A549 (cell line): Measurements from ENCODE around the gene SLAMF1. TPM values are rescaled to one million over a fixed set of nuclear protein-coding genes. Genes with fewer than 3 reads are reported as not detected.

ENCODE experiments used
- ATAC-seq, 2 experiments: fragments of 200-7000 bp in 1 of 2; fragments of >200 bp in 1 of 2; cut with Nextera tagmentation in 1 of 2; cut with Tn5 transposase in 1 of 2; 3 replicates each; pipeline versions ENCODE4 v1.8.0 to v1.9.1; 2018 to 2020; ENCODE audit warnings: mild to moderate bottlenecking in 1 of 2, moderate library complexity in 1 of 2
- CTCF ChIA-PET: fragments of 300-600 bp; sonication (Branson Sonifier 250); formaldehyde crosslinking; extraction: SDS; loops from one replicate; lab custom pipeline; 2021; ENCODE audit warnings: antibody characterized with exemption, inconsistent platforms; lab: Yijun Ruan, JAX
- POLR2A ChIA-PET: fragments of 350-600 bp; formaldehyde crosslinking; extraction: SDS; loops from one replicate; lab custom pipeline; 2021; ENCODE audit warnings: antibody characterized with exemption, inconsistent platforms; lab: Yijun Ruan, JAX
- DNase-seq, 2 experiments: peaks; one replicate each; pipeline versions ENCODE4 v3.0.0 to v3.0.0-alpha.2; 2011 to 2016; ENCODE audit warnings: low read depth in 1 of 2, low spot score in 1 of 2
- FAIRE-seq: peaks from 2 replicates; lab custom pipeline; 2011; peaks lifted over from hg19 to GRCh38; lab: Jason Lieb, UNC
- H3K27ac ChIP-seq, 2 experiments: fragments of >200 bp; sonication (Bioruptor Twin); formaldehyde crosslinking; 3 replicates each; pipeline ENCODE4 v1.5.1; 2016 to 2017
- H3K4me1 ChIP-seq: fragments of >200 bp; sonication (Bioruptor Twin); formaldehyde crosslinking; 3 replicates; pipeline ENCODE4 v1.6.1; 2016
- H3K4me2 ChIP-seq: fragments of >200 bp; sonication (Bioruptor Twin); formaldehyde crosslinking; 3 replicates; pipeline ENCODE4 v1.6.1; 2016
- H3K4me3 ChIP-seq: fragments of >200 bp; sonication (Bioruptor Twin); formaldehyde crosslinking; 3 replicates; pipeline ENCODE4 v1.5.1; 2016
- H3K9me3 ChIP-seq: fragments of >200 bp; sonication (Bioruptor Twin); formaldehyde crosslinking; 3 replicates; pipeline ENCODE4 v1.6.1; 2016
- CBX8 ChIP-seq: fragments of 200-600 bp; sonication (generic); IDR thresholded peaks from 2 replicates; pipeline ENCODE4 v1.6.1; 2016
- CEBPB ChIP-seq, 2 experiments: fragments of >200 bp in 1 of 2; sonication (Bioruptor Twin) in 1 of 2; formaldehyde crosslinking in 1 of 2; IDR thresholded peaks; 2 replicates each; pipeline ENCODE4 v1.6.1; 2012 to 2016
- CHD2 ChIP-seq: fragments of 150-350 bp; IDR thresholded peaks from 2 replicates; pipeline ENCODE4 v1.6.1; 2014; ENCODE audit warnings: low read length; ENCODE audit not compliant: partially characterized antibody
- CTCF ChIP-seq: fragments of >200 bp; sonication (Bioruptor Twin); formaldehyde crosslinking; IDR thresholded peaks from 3 replicates; pipeline ENCODE4 v1.5.1; 2016
- EHF ChIP-seq: fragments of 250-450 bp; sonication (Bioruptor Pico); IDR thresholded peaks from 2 replicates; pipeline ENCODE4 v1.5.0; 2020; ENCODE audit warnings: mild to moderate bottlenecking
- HEYL ChIP-seq: fragments of 250-450 bp; sonication (Bioruptor Pico); IDR thresholded peaks from 2 replicates; pipeline ENCODE4 v1.8.0; 2021; ENCODE audit warnings: mild to moderate bottlenecking, moderate library complexity
- JUN ChIP-seq, 2 experiments: fragments of >200 bp; sonication (Bioruptor Twin); formaldehyde crosslinking; IDR thresholded peaks; 2 replicates in 1 of 2; 3 replicates in 1 of 2; pipeline ENCODE4 v1.6.1; 2016 to 2017
- KDM5A ChIP-seq: fragments of 200-600 bp; sonication (generic); IDR thresholded peaks from 2 replicates; pipeline ENCODE4 v1.6.1; 2016; ENCODE audit warnings: antibody characterized with exemption, mild to moderate bottlenecking
- MAFK ChIP-seq: fragments of 450-650 bp; IDR thresholded peaks from 2 replicates; pipeline ENCODE4 v1.6.1; 2014; ENCODE audit not compliant: partially characterized antibody
- MAZ ChIP-seq: fragments of 150-350 bp; IDR thresholded peaks from 2 replicates; pipeline ENCODE4 v1.6.1; 2014; ENCODE audit warnings: antibody characterized with exemption, low read depth, low read length, borderline replicate concordance
- NPAS2 ChIP-seq: fragments of 250-450 bp; sonication (Bioruptor Pico); IDR thresholded peaks from 2 replicates; pipeline ENCODE4 v1.8.0; 2022; ENCODE audit warnings: mild to moderate bottlenecking, moderate library complexity, borderline replicate concordance
- PHF8 ChIP-seq: fragments of 200-600 bp; sonication (generic); IDR thresholded peaks from 2 replicates; pipeline ENCODE4 v1.6.1; 2016; ENCODE audit warnings: low read depth, mild to moderate bottlenecking, antibody characterized with exemption, moderate library complexity, borderline replicate concordance
- RAD21 ChIP-seq, 2 experiments: fragments of >200 bp in 1 of 2; sonication (Bioruptor Twin) in 1 of 2; formaldehyde crosslinking in 1 of 2; IDR thresholded peaks in 1 of 2; conservative IDR thresholded peaks in 1 of 2; 2 replicates in 1 of 2; 3 replicates in 1 of 2; pipeline ENCODE4 v1.6.1; 2012 to 2018; ENCODE audit warnings: inconsistent platforms in 1 of 2
- RARB ChIP-seq: fragments of 250-450 bp; sonication (Bioruptor Pico); IDR thresholded peaks from 2 replicates; pipeline ENCODE4 v1.8.0; 2021; ENCODE audit warnings: mild to moderate bottlenecking, moderate library complexity
- SMC3 ChIP-seq: fragments of >200 bp; sonication (Bioruptor Twin); formaldehyde crosslinking; IDR thresholded peaks from 3 replicates; pipeline ENCODE4 v1.6.1; 2018; ENCODE audit warnings: inconsistent platforms
- ZFP36 ChIP-seq: fragments of 450-650 bp; IDR thresholded peaks from 2 replicates; pipeline ENCODE4 v1.6.1; 2014; ENCODE audit warnings: borderline replicate concordance; ENCODE audit not compliant: partially characterized antibody
- ZSCAN20 ChIP-seq: fragments of 250-450 bp; sonication (Bioruptor Pico); IDR thresholded peaks from 2 replicates; pipeline ENCODE4 v1.8.0; 2022; ENCODE audit warnings: mild to moderate bottlenecking, moderate library complexity
- WGBS: methylation state at CpG from one replicate; pipeline ENCODE4 v1.1.6; 2017; ENCODE audit errors: missing lambda C conversion rate; 5-methylcytosine and 5-hydroxymethylcytosine counted together
- polyA plus RNA-seq, 4 experiments: library from polyadenylated mRNA; depleted of rRNA in 3 of 4; stranded (reverse); fragments of >200 nt; fragmentation: RNase III in 1 of 4; extraction: RNeasy Plus Mini Kit Qiagen cat#74134 plus additional on column Dnase treatment in 1 of 4; gene quantifications; 2 replicates in 3 of 4; 3 replicates in 1 of 4; pipeline ENCODE4 v1.2.3, GENCODE V29; 2011 to 2017
- TF ChIP-seq, protein P1 (sequence below): fragments of 150-350 bp; IDR thresholded peaks from 2 replicates; pipeline ENCODE4 v1.6.1; 2014; ENCODE audit warnings: low read depth, mild to moderate bottlenecking, low read length
- TF ChIP-seq, protein P2 (sequence below): IDR thresholded peaks from 2 replicates; pipeline ENCODE4 v1.6.1; 2012; ENCODE audit warnings: low read depth, borderline replicate concordance

SLAMF1 gene
- polyA plus RNA-seq, 2 of the 4 experiments (the other 2 are of a cell fraction) = not detected

- FAIRE-seq (no peak), ATAC-seq (no peak), DNase-seq (no peak)
- Histone ChIP-seq H3K4me3 (no peak overlapping the region), H3K9me3 (no peaks in the 10 kb centered on the region), H3K4me1 (no peaks in the 10 kb centered on the region), H3K4me2 (no peak overlapping the region), H3K27ac (no peak overlapping the region)
- ChIA-PET POLR2A (no interaction called here), CTCF (interaction anchor here (0.8 to 2.3 kb wide), 8 partner anchors 10 to 308 kb away, joined by 3 to 13 read pairs (median 8); partner anchors contain the start of gene ITLN2)
- TF ChIP-seq MAFK = no peak
- TF ChIP-seq JUN (IDR thresholded peaks at IDR 0.05) = no peak
- no peak for TF ChIP-seq CBX8
- TF ChIP-seq, protein P1, sequence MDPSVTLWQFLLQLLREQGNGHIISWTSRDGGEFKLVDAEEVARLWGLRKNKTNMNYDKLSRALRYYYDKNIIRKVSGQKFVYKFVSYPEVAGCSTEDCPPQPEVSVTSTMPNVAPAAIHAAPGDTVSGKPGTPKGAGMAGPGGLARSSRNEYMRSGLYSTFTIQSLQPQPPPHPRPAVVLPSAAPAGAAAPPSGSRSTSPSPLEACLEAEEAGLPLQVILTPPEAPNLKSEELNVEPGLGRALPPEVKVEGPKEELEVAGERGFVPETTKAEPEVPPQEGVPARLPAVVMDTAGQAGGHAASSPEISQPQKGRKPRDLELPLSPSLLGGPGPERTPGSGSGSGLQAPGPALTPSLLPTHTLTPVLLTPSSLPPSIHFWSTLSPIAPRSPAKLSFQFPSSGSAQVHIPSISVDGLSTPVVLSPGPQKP = no peak
- TF ChIP-seq ZSCAN20 (CRISPR knock-in tag) = no peak
- no peak for TF ChIP-seq HEYL (CRISPR knock-in tag)
- TF ChIP-seq, protein P2, sequence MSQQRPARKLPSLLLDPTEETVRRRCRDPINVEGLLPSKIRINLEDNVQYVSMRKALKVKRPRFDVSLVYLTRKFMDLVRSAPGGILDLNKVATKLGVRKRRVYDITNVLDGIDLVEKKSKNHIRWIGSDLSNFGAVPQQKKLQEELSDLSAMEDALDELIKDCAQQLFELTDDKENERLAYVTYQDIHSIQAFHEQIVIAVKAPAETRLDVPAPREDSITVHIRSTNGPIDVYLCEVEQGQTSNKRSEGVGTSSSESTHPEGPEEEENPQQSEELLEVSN = no peak
- TF ChIP-seq EHF (CRISPR knock-in tag) = no peak
- no peak for TF ChIP-seq NPAS2 (CRISPR knock-in tag)
- TF ChIP-seq KDM5A = no peak
- TF ChIP-seq CEBPB (IDR thresholded peaks at IDR 0.05) = no peak
- TF ChIP-seq PHF8 = no peak
- TF ChIP-seq CHD2 = no peak
- WGBS = 84% methylated on average over 3 of the region's 3 CpGs
Measured at GRCh38 chr1:160681891-160682140, 35.0 kb upstream of the SLAMF1 start.

DNA sequence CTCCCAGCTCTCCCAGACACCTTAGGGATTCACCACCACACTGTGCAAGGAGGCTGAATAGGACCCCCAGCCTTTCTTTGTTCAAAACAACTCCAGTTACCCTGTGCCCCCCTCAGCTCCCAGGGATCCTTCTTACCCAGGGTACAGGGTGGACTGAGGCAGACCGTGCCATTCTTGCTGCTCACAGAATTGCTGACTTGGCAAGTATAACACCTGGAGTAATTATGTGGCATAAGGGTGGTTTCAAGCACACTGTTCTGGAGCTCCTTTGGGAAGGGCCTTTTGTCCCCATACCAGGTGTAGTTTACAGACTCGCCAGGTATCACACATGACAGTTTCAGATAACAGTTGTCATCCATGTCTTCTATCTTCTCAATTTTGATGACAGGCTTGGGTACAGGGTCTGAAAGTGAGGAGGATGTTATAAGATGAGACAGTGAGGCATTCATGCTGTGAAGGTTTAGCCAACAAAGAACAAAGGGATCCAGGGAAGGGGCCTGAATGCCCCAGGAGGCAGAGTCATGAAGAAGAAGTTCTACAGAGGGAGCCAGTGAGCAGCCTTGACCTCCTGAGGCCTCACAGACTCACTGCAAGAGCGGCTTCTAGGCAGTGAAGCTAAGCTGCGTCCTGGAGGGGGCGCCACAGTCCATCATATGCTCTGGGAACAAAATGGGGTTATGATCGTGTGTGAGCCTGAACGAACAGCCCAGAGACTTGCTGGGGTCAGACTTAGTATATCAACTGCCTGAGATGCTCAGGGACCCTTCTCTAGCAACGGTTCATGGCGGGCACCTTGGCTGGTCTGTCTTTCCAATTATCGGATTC, 34.4 kb upstream of the SLAMF1 start:
- 45% methylated on average over 10 of the region's 10 CpGs for WGBS
- ChIA-PET CTCF (interaction anchor here (0.5 to 2.3 kb wide), 13 partner anchors 9 to 309 kb away, joined by 3 to 13 read pairs (median 5); partner anchors contain the start of gene ITLN2), POLR2A (no interaction called here)
- ATAC-seq = peak; percentile 78 to 97
- DNase-seq = peak; percentile 43 to 84
- H3K4me2 ChIP-seq = no peak overlapping the region
- H3K27ac ChIP-seq = no peak overlapping the region
- no peak overlapping the region for H3K4me3 ChIP-seq
- H3K9me3 ChIP-seq = no peaks in the 10 kb centered on the region
- no peaks in the 10 kb centered on the region for H3K4me1 ChIP-seq
- no peak for FAIRE-seq
- TF ChIP-seq RAD21 (conservative IDR thresholded peaks at IDR 0.05 in 1 of 2, IDR thresholded peaks at IDR 0.05 in 1 of 2) = peak; percentile 56 to 79
- no peak for TF ChIP-seq ZFP36
- TF ChIP-seq RARB (CRISPR knock-in tag) = no peak
- TF ChIP-seq, protein P2 = no peak
- TF ChIP-seq SMC3 = peak; percentile 39; the same call in 1 of the 3 replicates
- peak; percentile 51 for TF ChIP-seq CTCF
- peak; percentile 95 for TF ChIP-seq MAFK
- TF ChIP-seq KDM5A = no peak
- no peak for TF ChIP-seq MAZ
